ENCODE results near the gene LIFR. TPM values are rescaled to one million over a fixed set of nuclear protein-coding genes. Genes with fewer than 3 reads are reported as not detected.
"Not testable (repeated sequence)": the region's sequence is repeated elsewhere in the genome, so short reads cannot be mapped to it uniquely, and the experiment has no call there.

The LIFR gene
- total RNA-seq, 4 donors from 2014 or later = 18.7 to 71.4 (median 31.3) TPM

DNA sequence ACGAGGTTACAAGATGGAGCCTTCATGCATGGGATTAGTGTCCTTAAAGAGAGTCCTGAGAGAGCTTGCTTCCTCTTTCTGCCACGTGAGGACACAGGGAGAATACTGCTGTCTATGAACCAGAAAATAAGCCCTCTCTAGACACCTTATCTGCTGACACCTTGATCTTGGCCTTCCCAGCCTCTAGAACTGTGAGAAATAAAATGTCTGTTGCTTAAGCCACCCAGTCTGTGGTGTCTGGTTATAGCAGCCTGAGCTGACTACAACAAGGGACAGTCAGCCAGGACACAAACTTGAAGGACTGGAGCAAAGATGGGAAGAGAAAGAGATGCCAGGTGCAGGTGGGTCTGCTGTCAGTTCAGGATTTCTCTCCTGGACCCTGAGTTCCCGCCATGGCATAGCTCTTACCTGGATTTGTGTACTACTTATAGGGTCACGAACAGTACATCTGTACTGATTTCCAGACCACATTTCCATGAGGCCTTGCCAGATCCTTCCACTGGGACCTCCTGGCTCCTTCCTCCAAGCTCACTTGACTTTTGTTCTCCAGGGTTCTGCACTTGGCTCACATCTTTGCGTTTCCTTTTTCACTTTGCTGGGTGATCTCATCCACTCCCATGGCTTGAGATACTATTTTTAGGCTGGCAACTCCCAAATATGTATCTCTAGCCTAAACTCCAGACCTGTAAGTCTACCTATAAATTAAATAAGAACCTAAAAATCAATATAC lies 44.9 kb upstream of the LIFR start:
- Histone ChIP-seq H3K27me3 (no peaks in the 10 kb centered on the region), H3K4me1 (peaks cover 9% of the 10 kb centered on the region), H3K27ac (no peak overlapping the region), H3K9me3 (no peaks in the 10 kb centered on the region), H3K36me3 (no peaks in the 10 kb centered on the region), H3K4me3 (no peak overlapping the region)
- TF ChIP-seq POLR2AphosphoS5 (IDR thresholded peaks at IDR 0.05) (no peak), POLR2A (IDR thresholded peaks at IDR 0.05) (no peak)
- DNase-seq (ENCODE audit: low spot score in 2 of 2) = no peak
- WGBS = 77% methylated on average over 5 of the region's 5 CpGs

DNA sequence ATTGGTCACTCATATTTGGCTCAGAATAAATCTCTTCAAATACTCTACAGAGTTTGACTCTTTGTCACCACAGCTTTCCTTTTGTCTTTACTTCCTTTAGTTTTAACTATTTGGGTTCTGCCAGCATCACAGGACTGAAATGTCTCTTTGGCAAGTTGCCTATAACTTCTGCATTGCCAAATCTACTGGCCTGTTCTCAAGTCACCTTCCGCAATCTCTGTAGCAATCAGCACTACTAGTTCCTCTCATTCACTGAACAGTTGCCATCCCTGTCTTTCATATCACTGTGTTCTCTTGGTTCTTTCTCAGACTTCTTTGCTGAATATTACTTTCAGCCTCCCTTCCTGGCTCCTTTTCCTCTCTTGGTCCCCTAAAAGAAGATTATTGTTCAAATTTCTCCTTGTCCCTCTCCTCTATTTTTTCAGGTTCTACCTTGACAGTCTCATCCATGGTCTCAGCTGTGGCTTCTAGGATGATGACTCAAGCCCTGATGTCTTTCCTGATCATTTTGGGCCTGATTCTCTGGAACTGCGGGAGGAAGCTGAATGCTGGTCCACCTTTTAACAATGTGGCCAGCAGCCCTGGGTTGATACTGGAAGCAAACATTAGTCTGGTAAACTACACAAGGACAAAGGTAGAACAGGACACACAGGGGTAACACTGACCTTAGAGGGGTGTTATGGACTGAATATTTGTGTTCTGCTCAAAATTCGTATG lies 44.0 kb upstream of the LIFR start:
- no peaks in the 10 kb centered on the region for H3K36me3 ChIP-seq
- no peaks in the 10 kb centered on the region for H3K27me3 ChIP-seq
- DNase-seq (ENCODE audit: low spot score in 2 of 2) = no peak
- TF ChIP-seq EP300 (IDR thresholded peaks at IDR 0.05) = no peak
- TF ChIP-seq, protein P1, sequence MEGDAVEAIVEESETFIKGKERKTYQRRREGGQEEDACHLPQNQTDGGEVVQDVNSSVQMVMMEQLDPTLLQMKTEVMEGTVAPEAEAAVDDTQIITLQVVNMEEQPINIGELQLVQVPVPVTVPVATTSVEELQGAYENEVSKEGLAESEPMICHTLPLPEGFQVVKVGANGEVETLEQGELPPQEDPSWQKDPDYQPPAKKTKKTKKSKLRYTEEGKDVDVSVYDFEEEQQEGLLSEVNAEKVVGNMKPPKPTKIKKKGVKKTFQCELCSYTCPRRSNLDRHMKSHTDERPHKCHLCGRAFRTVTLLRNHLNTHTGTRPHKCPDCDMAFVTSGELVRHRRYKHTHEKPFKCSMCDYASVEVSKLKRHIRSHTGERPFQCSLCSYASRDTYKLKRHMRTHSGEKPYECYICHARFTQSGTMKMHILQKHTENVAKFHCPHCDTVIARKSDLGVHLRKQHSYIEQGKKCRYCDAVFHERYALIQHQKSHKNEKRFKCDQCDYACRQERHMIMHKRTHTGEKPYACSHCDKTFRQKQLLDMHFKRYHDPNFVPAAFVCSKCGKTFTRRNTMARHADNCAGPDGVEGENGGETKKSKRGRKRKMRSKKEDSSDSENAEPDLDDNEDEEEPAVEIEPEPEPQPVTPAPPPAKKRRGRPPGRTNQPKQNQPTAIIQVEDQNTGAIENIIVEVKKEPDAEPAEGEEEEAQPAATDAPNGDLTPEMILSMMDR (IDR thresholded peaks at IDR 0.05) = no peak
- TF ChIP-seq POLR2AphosphoS5 (IDR thresholded peaks at IDR 0.05) = no peak
- TF ChIP-seq POLR2A (IDR thresholded peaks at IDR 0.05) = no peak
- H3K9me3 ChIP-seq = no peaks in the 10 kb centered on the region
- H3K4me3 ChIP-seq = no peak overlapping the region
- 86% methylated on average over 3 of the region's 3 CpGs for WGBS
- no peak overlapping the region for H3K27ac ChIP-seq
- H3K4me1 ChIP-seq = peaks cover 9% of the 10 kb centered on the region

DNA sequence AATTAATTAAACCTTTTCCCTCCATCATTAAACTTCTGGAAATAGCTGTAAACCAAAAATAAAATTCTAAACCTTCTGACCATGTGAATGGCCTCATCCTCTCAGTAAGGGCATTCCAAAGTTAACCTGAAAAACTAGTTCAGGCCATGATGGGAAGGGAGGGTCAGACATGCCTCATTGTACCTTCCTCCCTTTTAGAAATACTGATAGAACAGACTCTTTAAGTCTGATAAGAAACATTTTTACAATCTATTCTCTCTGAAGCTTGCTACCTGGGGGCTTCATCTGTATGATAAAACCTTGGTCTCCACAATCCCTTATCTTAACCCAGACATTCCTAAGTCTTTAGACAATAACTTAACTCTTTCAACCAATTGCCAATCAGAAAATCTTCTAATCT lies 43.3 kb upstream of the LIFR start:
- H3K4me3 ChIP-seq; H3K36me3 ChIP-seq; DNase-seq (ENCODE audit: low spot score in 2 of 2); H3K27ac ChIP-seq; H3K9me3 ChIP-seq; H3K27me3 ChIP-seq; H3K4me1 ChIP-seq: not testable (repeated sequence)

DNA sequence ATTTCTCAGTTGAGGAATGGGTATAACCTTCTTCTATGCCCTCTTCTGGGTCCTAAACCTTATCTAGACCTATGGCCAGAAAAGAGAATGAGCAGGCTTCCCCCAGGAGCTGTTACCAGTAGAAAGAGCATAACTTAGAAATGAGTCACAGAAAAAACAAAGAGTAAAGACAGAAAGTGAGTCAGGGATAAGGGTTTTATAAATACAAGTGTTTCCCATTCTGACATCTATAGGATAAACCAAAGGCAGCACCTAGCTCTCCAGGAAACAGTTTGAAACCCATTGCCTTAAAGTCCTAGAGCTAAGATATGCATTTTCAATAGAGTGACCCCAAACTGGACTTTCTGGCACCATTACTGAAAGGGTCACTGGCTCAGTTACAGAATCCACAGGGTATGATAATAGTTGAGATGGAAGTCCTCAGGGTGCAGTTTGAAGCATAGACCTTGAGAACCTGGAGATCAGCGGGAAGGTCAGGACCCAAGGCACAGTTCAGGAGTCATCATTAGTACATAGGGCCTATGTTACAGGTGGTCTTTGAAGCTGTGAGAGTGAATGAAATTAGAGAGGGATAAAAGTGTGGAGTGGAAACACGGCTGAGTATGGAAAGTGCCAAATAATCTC lies 42.7 kb upstream of the LIFR start:
- Histone ChIP-seq H3K4me1 (peaks cover 9% of the 10 kb centered on the region), H3K4me3 (no peak overlapping the region), H3K27me3 (no peaks in the 10 kb centered on the region), H3K9me3 (no peaks in the 10 kb centered on the region), H3K27ac (no peak overlapping the region), H3K36me3 (no peaks in the 10 kb centered on the region)
- DNase-seq (ENCODE audit: low spot score in 2 of 2) = no peak
- TF ChIP-seq EP300 (IDR thresholded peaks at IDR 0.05) (no peak), POLR2A (IDR thresholded peaks at IDR 0.05) (no peak), POLR2AphosphoS5 (IDR thresholded peaks at IDR 0.05) (no peak)
- 93% methylated on average over 2 of the region's 2 CpGs for WGBS

DNA sequence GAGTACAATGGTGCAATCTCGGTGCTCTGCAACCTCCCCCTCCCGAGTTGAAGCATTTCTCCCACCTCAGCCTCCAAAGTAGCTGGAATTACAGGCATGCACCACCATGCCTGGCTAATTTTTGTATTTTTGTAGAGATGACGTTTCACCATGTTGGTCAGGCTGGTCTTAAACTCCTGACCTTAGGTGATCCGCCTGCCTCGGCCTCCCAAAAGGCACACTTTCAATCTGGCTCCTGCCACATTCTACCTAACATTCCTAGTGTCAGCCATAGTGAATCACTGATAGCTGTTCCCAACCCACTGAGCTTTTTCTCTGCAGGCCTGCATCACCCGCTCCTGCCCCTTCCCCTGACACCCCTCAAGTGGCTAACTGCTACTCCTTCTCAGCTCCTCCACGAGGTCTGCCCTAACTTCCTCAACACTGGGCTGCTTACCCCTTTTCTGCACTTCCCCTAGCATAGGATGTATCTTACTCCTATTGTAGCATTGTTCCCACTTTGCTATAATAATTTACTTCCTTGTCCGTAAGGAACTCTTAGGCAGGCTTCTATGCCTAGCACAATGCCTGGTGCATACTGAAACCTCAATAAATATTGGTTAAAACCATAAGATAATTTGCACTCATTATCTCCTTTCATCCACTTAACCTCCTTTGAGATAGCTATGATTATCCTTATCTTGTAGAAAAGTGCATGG lies 42.0 kb upstream of the LIFR start:
- Histone ChIP-seq H3K27ac (no peak overlapping the region), H3K9me3 (no peaks in the 10 kb centered on the region), H3K4me1 (peaks cover 9% of the 10 kb centered on the region), H3K4me3 (no peak overlapping the region), H3K27me3 (no peaks in the 10 kb centered on the region), H3K36me3 (no peaks in the 10 kb centered on the region)
- TF ChIP-seq, protein P1 (IDR thresholded peaks at IDR 0.05) = no peak
- TF ChIP-seq POLR2A (IDR thresholded peaks at IDR 0.05) (no peak), POLR2AphosphoS5 (IDR thresholded peaks at IDR 0.05) (no peak), EP300 (IDR thresholded peaks at IDR 0.05) (no peak)
- no peak for DNase-seq (ENCODE audit: low spot score in 2 of 2)
- WGBS = 83% methylated on average over 8 of the region's 8 CpGs

DNA sequence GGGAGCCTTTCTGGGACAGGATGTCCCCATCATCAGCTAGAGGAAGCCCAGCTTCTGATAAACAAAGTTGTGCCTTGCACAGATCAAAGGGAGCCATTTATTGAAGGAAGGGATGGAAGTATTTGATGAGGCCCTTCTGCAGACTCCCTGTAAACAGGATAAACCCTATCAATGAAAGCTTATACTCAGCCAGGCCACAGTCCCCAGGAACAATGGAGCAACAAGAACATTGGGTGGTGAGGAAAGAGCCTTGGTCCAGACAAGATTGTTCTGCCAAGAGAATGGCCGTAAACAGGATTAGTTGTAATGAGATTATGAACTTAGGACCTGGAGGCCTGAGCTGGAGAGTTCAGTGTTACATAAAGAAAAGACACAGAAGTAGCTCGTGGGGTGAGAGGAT lies 40.5 kb upstream of the LIFR start:
- 47% methylated on average over 2 of the region's 2 CpGs for WGBS
- H3K27ac ChIP-seq = no peak overlapping the region

More for the DNA sequence above, 40.5 kb upstream of the LIFR start:
- Histone ChIP-seq H3K4me1 (peaks cover 7% of the 10 kb centered on the region), H3K4me3 (no peak overlapping the region), H3K27me3 (no peaks in the 10 kb centered on the region), H3K9me3 (no peaks in the 10 kb centered on the region), H3K36me3 (no peaks in the 10 kb centered on the region)
- no peak for TF ChIP-seq POLR2A (IDR thresholded peaks at IDR 0.05)
- no peak for TF ChIP-seq EP300 (IDR thresholded peaks at IDR 0.05)
- TF ChIP-seq, protein P1 (IDR thresholded peaks at IDR 0.05) = no peak
- no peak for TF ChIP-seq POLR2AphosphoS5 (IDR thresholded peaks at IDR 0.05)
- no peak for DNase-seq (ENCODE audit: low spot score in 2 of 2)

Data from suprapubic skin (tissue), 4 donors.